GM19455 (cell line): ENCODE results near the gene OR51A7.
"Not testable (repeated sequence)": the region's sequence is repeated elsewhere in the genome, so short reads cannot be mapped to it uniquely, and the experiment has no call there.

ENCODE experiments used
- ATAC-seq: cut with Tn5 transposase; IDR thresholded peaks from one replicate; pipeline ENCODE4 v1.9.1; 2021; ENCODE audit not compliant: unreplicated experiment

The OR51A7 gene

GRCh38 chr11:4903484-4903883 is at the start of gene OR51A7:
OR51A7 (plus strand) TSS chr11:4903783; CDS start chr11:4907370, 3,587 bp downstream.
- no peak for ATAC-seq

- ATAC-seq: not testable (repeated sequence)
These were observed 49.3 kb upstream of the OR51A7 start for GRCh38 chr11:4854286-4854685.

GRCh38 chr11:4862447-4863236 is 40.9 kb upstream of the OR51A7 start:
- no peak for ATAC-seq

GRCh38 chr11:4863876-4864275 is 39.7 kb upstream of the OR51A7 start:
- ATAC-seq: no peak

GRCh38 chr11:4865855-4866254 is 37.7 kb upstream of the OR51A7 start:
- ATAC-seq: no peak

- no peak for ATAC-seq
These were observed 22.4 kb upstream of the OR51A7 start for GRCh38 chr11:4881188-4881587.

- ATAC-seq: no peak
These were observed 21.6 kb upstream of the OR51A7 start, which contains the start of gene OR51T1 for GRCh38 chr11:4881860-4882500. OR51T1 (plus strand) TSS chr11:4881900; CDS start chr11:4881900, 0 bp downstream.

- no peak for ATAC-seq
These were observed 21.0 kb upstream of the OR51A7 start for GRCh38 chr11:4882543-4882942.

- no peak for ATAC-seq
These were observed 19.2 kb upstream of the OR51A7 start for GRCh38 chr11:4884361-4884760.

- no peak for ATAC-seq
These were observed 17.4 kb upstream of the OR51A7 start for GRCh38 chr11:4886186-4886585.

GRCh38 chr11:4887591-4887990 is 16.0 kb upstream of the OR51A7 start:
- ATAC-seq: no peak

- ATAC-seq: no peak
These were observed 13.3 kb upstream of the OR51A7 start for GRCh38 chr11:4890279-4890678.

- no peak for ATAC-seq
These were observed 11.5 kb upstream of the OR51A7 start for GRCh38 chr11:4891996-4892640.

- no peak for ATAC-seq
These were observed 13.0 kb downstream of the OR51A7 start for GRCh38 chr11:4916581-4916980.

- ATAC-seq: no peak
These were observed 15.7 kb downstream of the OR51A7 start, which contains the start of gene OR51G2 for GRCh38 chr11:4919250-4919649. OR51G2 (minus strand) TSS chr11:4919350; CDS start chr11:4915663, 3,687 bp downstream.

- ATAC-seq: no peak
These were observed 18.2 kb downstream of the OR51A7 start for GRCh38 chr11:4921796-4922195.

- ATAC-seq: no peak
These were observed 18.7 kb downstream of the OR51A7 start for GRCh38 chr11:4922304-4922703.

- no peak for ATAC-seq
These were observed 20.7 kb downstream of the OR51A7 start, which contains the start of gene OR51G1 for GRCh38 chr11:4924239-4924638. OR51G1 (minus strand) TSS chr11:4924339; CDS start chr11:4924339, 0 bp downstream.

- no peak for ATAC-seq
These were observed 23.0 kb downstream of the OR51A7 start for GRCh38 chr11:4926608-4927007.

GRCh38 chr11:4932751-4933150 is 29.2 kb downstream of the OR51A7 start:
- no peak for ATAC-seq

- ATAC-seq: no peak
These were observed 33.2 kb downstream of the OR51A7 start for GRCh38 chr11:4936745-4937144.

GRCh38 chr11:4947505-4947904 is 43.9 kb downstream of the OR51A7 start, which contains the start of gene OR51A4:
OR51A4 (minus strand) TSS chr11:4947605; CDS start chr11:4947100, 505 bp downstream.
- ATAC-seq: no peak
